HuH-7.5 (cell line): Measurements from ENCODE around the gene AFF3.

Experiments used
- DNase-seq: peaks from one replicate; pipeline ENCODE4 v3.0.0; 2011; ENCODE audit warnings: low spot score

The AFF3 gene

DNA sequence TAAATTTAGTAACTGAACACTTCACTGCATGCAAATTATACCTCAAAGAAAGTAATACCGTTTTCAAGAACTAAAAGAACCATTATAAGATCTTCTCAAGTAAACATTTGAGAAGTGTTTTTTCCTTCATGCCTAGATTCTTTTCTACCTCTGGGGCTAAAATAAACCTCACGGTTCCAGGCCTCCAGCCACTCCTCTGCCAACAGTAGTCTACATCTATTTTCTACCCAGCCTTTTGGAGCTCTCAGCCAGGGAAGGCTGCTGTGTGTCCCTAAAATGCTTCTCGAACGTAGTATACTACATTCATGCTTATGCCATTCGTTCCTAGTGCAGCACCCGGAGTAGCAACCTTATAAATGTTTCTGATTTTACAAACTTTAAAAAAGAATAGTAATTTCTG lies 219.7 kb downstream of the AFF3 start:
- no peak for DNase-seq

DNA sequence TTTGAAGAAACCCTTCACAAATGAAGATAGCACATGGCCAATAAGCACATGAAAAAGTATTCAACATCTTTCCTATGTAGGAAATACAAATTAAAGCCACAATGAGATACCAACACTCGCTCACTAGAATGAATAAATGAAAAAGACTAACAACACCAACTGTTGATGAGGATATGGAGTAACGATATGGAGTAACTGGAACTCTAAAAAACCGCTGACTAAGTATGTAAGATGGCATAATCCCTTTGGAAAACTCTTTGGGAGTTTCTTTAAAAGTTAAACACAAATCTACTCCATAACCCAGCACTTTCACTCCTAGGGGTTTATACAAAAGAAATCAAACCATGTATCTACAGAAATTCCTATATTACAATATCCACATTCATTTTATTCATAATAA lies 220.5 kb downstream of the AFF3 start:
- DNase-seq = no peak

DNA sequence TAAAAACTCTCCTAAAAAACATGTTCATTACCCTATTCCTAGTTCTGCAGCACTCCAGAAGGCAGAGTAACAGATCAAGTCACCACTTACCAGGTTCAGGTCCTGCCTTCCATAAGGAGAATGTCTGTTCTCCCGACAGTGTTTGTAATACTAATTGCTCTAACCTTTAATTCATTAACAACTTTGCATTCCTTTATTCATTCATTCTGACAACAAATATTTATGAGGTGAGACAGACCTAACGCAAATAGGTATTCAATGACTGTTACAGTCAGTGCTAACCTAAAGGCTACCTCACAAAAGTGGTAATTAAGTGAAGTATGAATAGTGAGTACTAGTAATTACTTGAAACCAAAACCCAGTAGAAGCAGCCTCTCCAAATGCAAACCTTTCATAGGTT lies 224.0 kb downstream of the AFF3 start:
- DNase-seq = no peak

DNA sequence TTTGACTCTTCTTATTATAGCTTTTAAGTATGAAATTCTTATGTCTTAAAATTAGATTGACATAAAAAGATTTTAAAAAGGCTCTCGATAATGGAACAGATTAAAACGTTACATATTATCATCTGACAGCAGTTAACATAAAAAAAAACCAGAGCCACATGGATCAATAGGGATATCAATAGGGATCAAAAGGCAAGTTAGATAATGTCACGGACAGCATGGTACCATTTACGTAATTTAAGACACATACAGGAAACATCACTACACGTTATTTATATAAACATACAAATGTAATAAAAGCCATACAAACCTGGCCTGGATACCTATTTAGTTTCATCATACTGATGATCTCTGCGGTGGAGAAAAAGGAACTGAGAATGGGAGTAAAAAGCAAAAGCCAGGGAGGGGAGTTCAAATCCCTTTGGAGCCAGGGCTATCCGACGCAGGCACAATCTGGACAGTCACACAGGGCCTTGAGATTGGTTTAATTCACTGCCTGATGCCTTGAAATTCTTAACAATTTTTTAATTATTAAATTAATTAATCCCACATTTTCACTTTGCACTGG lies 227.2 kb downstream of the AFF3 start:
- no peak for DNase-seq

DNA sequence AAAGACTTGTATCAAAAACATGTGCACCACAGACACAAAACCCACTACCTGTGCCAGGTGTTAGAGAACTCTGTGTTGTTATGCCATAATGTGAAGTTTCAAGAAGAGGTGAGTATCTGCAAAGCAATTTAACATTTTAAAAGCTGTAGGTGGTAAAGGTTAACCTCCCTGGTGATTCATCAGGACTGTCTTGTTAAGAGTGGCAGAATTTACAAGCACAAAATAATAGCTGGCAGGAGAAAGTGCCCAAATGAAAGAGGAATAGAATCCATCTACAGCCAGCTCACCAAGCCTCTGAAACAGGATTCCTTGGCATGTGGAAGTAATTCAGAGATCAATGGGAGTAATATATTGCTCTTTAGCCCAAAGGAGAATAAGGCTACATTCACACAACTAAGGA lies 230.7 kb downstream of the AFF3 start:
- no peak for DNase-seq

DNA sequence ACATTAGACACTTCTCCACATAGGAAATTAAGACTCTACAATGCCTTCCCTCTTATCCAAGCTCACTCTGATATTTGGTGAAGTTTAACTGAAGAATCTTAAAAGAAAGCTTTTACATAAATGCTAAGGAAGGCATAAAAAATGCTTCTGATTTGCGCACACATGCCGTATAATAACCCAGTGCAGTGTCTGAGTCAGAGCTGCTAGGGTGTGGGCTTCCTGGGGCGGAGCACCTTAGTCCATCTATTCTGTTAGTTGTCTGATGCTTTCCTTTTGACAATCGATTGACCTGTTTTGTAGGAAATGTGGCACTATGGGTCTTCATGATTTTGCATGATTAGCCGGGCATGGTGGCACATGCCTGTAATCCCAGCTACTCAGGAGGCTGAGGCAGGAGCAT lies 231.5 kb downstream of the AFF3 start:
- DNase-seq = no peak

DNA sequence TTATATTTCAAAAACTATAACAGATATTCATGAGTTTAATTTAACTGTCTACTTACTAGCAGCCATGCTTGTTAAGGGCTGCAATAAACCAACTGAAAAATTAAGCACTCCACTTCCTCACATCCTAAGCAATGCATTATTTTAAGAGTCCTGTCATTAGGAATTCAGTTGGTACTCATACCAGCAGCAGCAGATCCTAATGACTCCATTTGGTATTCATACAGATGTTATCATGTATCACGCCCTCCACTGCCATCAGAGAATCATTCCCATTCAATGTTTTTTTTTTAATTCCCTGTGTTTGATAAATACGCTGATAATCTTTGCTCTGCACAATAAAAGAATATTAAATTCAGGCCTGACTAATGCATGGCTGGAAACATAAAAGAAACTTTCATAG lies 236.8 kb downstream of the AFF3 start:
- no peak for DNase-seq

DNA sequence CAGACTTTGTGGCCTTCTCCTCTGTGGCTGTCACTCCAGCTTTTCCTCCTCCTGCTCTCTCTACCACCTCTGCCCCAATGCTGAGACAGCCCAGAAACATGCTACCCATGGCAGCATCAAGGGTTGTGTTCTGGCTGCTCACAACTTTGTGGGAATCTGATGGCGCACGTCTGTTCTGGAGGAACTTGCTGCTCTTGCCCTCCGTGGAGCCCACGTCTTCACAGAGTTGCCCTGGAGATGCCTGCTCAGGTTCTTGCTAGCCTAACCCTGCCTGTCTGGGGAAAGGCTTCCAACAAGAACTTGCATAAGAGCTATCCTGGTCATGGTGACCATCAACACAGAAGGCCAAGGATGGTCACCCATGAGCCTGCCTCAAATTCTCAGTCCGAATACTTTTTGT lies 237.4 kb downstream of the AFF3 start:
- DNase-seq = no peak

DNA sequence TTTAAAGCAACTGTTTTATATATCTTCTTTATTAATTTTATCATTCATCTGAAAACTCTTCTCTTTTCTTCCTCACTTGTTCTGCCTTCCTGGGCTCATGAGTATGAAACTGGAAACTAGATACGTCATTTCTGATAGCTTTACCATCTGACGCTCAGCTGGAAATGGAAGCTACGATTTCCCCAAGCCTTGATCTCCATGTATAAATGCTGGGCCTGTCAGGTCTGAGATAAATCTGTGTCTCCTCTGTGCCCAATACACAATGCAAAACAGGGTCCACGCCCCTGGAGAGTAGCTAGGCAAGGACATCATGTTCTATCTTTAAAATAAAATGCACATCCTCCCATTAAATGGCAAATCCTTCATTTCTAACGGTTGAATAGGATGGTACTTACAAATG lies 238.4 kb downstream of the AFF3 start:
- DNase-seq = no peak

DNA sequence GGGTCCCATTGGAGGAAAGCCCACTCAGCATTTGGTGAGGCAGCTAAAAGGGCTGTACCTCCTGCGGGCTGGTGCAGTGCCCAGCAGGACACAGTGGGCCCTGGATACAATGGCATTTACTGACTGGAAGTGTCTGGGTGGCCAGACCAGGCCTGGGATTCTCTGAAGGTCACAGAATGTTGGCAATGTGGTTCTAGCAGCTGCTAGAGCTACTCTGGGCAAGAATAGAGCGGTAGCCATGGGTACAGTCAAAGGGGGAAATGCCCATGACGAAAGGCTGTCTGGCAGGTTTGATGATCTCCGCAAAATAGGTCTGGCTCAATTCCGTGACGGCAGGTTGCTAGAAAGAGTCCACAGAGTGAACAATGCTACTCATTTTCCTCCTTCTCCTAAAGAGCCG lies 241.8 kb downstream of the AFF3 start:
- DNase-seq = no peak

DNA sequence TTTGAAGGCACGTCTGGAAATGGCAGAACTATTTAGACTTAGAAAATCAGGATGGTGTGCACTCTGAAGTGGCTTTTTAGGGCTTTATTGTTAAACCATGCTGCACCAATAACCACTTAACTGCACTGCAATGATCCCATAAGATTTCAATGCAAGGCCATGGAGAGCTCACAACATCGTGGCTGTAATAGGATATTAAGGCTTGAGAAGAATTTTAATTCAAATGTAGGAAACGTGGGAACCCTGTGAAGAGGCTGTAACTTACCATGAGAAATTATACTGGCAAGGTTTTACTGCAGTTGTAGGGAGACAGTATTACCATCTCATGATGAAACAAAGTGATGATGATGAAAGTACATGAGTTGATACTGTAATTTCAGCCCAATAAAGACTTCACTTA lies 242.5 kb downstream of the AFF3 start:
- no peak for DNase-seq

DNA sequence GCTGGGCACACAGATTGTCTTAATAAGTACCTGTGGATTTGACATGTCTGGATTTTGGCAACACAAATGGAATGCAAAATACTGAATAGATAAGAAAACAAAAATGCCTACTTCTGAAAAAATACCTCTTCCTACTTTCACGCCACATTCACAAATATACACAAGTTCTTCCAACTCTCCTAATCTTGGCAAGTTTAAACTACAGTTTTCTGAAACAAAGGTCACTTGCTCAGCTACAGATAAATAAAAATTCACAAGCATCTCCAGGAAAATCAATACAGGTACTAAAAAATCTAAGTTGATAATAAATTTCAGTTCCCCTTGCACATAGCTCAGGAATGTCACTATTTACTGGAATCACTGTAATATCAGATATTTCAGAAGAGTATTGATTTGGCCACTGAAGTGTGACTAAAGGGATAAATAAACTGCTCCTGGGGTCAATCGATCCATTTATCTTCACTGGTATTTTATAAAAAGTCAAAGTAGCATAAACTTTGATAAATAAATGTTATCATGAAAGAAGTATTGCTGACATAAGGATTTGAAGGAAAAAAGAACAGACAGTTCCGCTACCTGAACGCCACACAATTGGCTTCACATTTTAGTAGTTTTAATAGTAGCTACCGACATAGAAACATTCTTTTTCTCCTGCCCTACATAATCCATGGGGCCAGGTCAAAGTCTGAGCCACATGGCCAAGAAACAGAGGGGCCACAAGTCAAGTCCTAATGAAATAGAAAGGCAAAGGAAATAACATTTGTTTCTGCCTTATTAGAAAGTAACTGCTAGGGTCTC lies 243.1 kb downstream of the AFF3 start:
- DNase-seq = no peak

DNA sequence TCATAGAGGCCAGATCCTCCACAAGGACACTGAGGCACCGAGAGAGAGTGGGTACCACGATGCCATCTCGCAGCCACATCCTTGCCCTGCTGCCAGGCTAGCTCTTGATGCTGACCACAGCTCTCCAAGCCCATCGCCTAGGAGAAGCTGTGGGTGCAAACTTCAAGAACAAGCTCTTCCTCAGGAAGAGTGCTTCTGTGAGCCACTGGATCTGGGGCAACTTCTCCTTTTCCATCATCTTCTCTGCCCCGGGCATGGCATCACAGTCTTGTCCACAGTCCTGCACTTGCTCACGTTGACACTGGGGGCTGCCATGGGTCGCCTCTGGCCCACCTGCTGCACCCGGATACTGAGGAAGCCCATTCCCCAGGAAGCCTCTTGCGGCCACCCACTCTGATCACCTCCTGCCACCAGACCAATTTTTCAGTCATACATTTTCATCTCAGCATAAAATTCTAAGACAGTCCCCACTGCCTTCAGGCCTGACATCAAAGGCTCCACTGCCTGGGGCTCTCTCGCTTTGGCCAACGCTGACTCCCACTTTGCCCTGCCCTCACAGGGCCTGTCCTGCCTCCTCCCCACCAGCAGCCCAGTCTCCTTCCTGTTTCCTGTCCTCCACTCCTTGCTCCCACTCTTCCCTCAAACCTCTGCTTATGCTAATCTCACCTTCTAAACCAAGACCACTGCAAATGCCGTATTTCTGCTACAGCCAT lies 243.9 kb downstream of the AFF3 start:
- DNase-seq = no peak

DNA sequence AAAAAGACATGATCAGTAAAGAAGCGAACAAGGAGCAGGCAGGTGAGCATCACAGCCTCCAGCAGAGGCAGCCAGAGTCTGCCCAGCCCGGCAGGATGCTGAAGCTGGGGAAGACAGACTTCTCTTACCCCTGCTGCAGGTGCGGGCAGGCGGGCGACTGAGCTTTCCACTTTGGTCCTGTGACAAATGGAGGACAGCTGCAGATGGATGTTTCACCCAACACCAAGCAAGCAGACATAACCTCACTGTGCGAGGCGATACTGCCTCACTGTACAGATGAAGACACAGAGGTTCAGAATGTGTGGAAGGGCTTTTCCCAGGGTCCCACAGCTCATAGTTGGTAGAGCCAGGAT lies 251.0 kb downstream of the AFF3 start:
- no peak for DNase-seq

DNA sequence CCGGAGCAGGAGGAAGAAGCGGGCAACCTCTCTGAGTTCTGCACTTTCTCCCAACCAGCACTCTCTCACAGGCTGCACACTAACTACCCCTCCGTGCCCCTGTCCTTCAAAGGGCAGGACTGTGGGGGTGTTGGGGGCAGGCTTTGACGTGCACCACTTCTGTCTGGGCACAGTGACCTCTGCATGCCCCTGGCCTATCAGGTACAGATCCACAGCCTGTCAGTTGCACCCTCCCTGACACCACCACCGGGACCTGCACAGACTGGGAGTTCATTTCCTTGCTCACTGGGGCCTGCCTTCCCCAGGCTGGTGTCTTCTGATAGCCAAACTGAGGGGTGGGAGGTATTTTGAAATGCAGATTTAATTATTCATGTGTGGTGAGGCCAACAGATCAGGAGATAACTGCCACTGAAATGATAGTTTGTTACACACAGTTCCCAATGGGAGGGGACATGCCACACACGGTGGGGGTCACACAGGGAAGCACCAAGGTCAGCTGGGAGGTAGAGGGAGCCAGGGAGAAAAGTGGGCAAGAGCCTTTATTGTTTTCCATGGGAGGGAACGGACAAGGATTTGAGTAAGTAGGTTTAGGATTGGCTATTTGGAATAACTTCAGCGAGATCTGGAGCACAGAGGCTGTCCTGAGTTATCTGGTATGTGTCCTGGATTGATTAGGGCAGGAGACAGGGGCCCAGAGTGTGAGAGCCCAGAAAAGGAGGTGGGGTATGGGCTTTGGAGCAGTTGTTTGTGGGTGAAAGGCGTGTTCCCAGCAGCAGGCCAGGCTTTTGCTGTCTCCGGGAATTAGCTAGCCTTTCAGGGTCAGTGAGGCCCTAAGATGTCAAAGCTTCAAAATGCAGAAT lies 251.6 kb downstream of the AFF3 start:
- no peak for DNase-seq

DNA sequence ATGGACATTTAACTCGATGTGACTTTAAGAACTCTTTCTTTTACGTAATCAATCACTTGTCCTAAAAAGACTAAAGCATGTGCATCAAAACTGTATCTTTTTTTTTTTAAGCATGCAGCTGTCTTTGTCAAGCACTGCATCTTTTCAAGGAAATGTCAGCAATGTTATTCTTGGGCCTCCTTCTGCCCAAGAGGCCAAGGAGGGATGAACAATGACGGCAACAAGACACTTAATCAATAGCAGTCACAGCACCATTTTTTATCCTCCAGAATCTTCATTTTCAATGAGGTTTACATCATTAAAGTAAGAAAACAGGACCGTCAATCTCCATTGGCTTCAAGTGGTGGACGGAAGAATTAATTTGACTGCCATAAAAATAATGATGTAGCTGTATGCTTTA lies 253.8 kb downstream of the AFF3 start:
- DNase-seq = no peak

DNA sequence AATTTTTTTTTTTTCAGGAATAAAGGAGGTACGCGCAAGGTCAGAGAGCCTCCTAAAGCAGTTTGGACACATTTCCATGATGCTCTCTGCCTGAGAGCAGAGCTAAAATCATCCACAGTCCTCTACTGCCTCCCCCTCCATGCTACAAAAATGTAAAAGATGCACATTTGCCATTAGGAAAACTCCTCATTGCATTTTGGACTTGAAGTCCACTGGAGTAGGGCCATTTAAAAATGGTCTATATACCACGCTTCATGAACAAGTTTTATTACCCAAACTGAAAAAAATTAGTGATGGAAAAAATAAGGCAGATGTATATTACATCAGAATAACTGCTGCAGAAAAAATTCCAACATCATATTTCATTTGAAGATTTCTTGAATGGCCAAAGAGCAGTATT lies 256.0 kb downstream of the AFF3 start:
- DNase-seq = no peak

DNA sequence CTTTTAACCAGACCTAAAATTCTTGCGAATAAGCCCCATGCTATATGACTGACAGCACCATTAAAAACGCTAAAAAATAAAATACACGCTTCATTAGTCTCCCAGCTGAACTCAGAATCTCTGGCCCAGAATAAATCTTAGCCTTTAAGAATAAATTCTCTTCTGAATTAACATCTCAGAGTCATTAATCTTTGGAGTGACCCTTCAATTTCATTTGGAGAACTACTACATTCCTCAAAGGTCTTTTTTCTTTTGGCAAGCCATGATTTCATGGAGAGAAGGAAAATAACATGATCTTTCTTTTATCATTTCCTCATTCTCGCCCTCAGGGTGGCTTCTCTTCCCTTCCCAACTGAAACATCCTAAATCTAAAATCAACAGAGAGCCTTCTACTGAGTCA lies 259.0 kb downstream of the AFF3 start:
- no peak for DNase-seq

DNA sequence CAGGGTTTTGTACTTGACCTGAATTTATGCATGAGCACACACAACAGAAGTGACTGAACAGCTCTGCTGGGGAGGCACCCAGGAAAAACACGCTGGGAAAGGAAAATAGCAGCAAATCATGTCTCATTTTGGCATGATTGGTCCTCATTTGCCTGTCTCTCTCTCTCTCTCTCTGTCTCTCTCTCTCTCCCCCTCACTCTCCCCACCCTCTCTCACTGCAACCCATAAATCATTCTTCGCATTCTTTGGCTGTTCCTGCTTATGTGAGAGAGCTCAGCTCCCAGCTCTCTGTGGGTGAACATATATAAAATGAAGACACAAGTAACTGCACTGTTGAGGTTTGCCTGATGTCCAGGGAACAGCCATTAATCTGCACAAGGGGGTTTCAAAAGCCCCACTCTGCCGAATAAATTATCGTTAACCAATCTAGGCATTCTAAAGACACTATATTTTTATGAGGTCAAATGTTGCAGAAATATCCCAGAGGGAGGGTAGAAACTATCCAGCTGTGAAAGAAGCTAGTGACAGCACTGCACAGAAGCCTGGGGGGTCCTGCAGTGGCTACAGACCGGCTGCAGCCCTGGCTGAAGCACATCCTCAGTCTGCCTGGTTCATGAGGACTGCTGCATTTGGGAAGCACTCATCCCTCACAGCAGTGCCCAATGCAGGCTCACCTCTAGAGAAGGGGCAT lies 260.3 kb downstream of the AFF3 start:
- peak; percentile 33 for DNase-seq

DNA sequence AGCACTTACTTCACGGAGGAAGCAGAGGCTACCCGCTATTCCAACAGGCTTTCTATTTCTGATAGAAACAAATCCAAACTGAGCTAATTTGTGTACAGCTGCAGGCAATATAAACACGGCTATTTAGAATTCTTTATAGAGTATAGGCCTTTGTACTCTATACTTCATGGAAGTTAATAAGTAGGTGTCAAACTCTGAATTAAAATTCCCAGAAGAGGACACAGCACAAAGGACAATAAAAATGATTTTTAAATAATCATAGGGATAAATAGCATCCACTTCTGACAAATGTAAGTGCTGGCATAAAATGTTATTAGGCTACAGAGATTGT lies 261.5 kb downstream of the AFF3 start:
- DNase-seq = no peak

DNA sequence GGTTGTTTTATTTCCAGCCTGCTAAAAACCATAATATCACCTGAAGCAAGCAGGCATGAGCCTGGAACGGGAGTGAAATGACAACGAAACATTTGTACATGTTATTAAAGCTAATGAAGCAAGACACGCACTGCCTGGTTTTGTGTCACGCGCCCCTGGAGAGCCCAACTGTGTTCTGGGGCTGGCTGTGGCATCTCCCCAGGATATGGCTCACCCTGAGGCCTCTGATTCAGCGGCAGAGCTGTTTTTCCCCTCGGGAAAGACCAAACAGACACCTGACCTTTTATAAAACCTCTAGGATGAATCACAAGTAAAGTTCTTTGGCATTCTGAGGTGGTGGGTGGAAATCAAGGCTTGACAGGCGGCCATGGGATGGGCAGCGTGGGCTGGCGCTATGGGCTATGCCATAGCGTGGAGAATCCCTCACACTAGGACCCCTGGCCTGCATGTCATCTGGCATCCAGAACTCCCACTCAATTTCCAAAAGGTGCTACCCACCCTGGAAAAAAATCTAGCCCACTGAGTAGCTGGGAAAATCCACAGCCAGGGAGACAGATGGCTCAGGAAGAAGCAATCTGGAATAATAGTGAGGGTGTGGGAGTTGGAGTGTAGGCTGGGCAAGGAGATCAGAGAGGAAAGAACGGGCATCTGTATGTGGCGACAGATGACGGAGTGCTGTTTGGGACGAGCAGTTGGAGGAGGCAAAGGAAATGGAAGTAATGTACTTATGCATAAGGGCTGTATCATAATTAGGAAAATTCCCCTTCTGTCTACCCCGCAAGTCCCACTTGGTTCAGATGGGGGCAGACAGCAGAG lies 262.0 kb downstream of the AFF3 start:
- DNase-seq = no peak
